ENCODE measurements around the gene TMEM185B.

DNA sequence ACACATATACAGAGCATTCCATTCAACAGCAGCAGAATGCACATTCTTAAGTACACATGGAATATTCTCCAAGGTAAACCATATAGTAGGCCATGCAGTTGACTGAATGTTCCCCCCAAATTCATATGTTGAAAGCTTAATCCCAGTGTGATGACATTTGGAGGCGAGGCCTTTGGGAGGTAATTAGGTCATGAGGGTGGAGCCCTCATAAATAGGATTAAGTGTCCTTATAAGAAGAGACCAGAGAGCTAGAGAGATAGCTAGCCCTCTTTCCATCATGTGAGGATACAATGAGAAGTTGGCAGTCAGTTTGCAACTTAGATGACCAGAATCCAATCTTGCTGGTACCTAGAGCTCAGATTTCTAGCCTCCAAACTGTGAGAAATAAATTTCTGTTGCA lies 27.6 kb downstream of the TMEM185B start:
- TF ChIP-seq CTCF (IDR thresholded peaks at IDR 0.05) (no peak), POLR2A (IDR thresholded peaks at IDR 0.05) (no peak)

Measured in lower leg skin (tissue), 3 donors.